Measurements from ENCODE around the gene MAP1LC3A.

Gene MAP1LC3A

GRCh38 chr20:34529742-34530141, 28.8 kb upstream of the MAP1LC3A start:
- no peak for ATAC-seq
- TF ChIP-seq RARB (CRISPR knock-in tag; IDR thresholded peaks at IDR 0.05) (no peak), POU6F1 (CRISPR knock-in tag; IDR thresholded peaks at IDR 0.05; ENCODE audit: borderline replicate concordance, low read depth) (no peak), ZNF565 (CRISPR knock-in tag; conservative IDR thresholded peaks at IDR 0.05; ENCODE audit: low read depth) (no peak), OSR1 (CRISPR knock-in tag; IDR thresholded peaks at IDR 0.05) (no peak), ZC3H10 (CRISPR knock-in tag; IDR thresholded peaks at IDR 0.05) (no peak), ZNF70 (CRISPR knock-in tag; IDR thresholded peaks at IDR 0.05) (no peak)

GRCh38 chr20:34530342-34530741, 28.2 kb upstream of the MAP1LC3A start:
- TF ChIP-seq ZC3H10 (CRISPR knock-in tag; IDR thresholded peaks at IDR 0.05) (no peak), ESRRG (CRISPR knock-in tag; IDR thresholded peaks at IDR 0.05) (no peak), TSHZ2 (CRISPR knock-in tag; IDR thresholded peaks at IDR 0.05) (no peak), CSRNP3 (CRISPR knock-in tag; IDR thresholded peaks at IDR 0.05) (no peak), ARNTL (CRISPR knock-in tag; IDR thresholded peaks at IDR 0.05; ENCODE audit: borderline replicate concordance, low read depth) (no peak), RARB (CRISPR knock-in tag; IDR thresholded peaks at IDR 0.05) (no peak), ZFP3 (CRISPR knock-in tag; IDR thresholded peaks at IDR 0.05) (no peak), GLIS3 (CRISPR knock-in tag; IDR thresholded peaks at IDR 0.05) (no peak), ZFP30 (CRISPR knock-in tag; IDR thresholded peaks at IDR 0.05) (no peak), POU6F1 (CRISPR knock-in tag; IDR thresholded peaks at IDR 0.05; ENCODE audit: borderline replicate concordance, low read depth) (no peak)
- ATAC-seq, result no peak

- no peak for ATAC-seq
- TF ChIP-seq POU6F1 (CRISPR knock-in tag; IDR thresholded peaks at IDR 0.05; ENCODE audit: borderline replicate concordance, low read depth), result no peak
- no peak for TF ChIP-seq SNAI2 (CRISPR knock-in tag; IDR thresholded peaks at IDR 0.05)
- no peak for TF ChIP-seq BACH2 (CRISPR knock-in tag; IDR thresholded peaks at IDR 0.05; ENCODE audit: borderline replicate concordance)
- TF ChIP-seq CREB5 (CRISPR knock-in tag; IDR thresholded peaks at IDR 0.05; ENCODE audit: low read depth), result no peak
- no peak for TF ChIP-seq RARB (CRISPR knock-in tag; IDR thresholded peaks at IDR 0.05)
- TF ChIP-seq ZNF8 (CRISPR knock-in tag; IDR thresholded peaks at IDR 0.05), result no peak
- no peak for TF ChIP-seq CSRNP3 (CRISPR knock-in tag; IDR thresholded peaks at IDR 0.05)
- no peak for TF ChIP-seq TOX (CRISPR knock-in tag; IDR thresholded peaks at IDR 0.05; ENCODE audit: borderline replicate concordance)
- TF ChIP-seq ESRRG (CRISPR knock-in tag; IDR thresholded peaks at IDR 0.05), result no peak
- TF ChIP-seq PPARA (CRISPR knock-in tag; IDR thresholded peaks at IDR 0.05; ENCODE audit: borderline replicate concordance), result no peak
- no peak for TF ChIP-seq ZFP30 (CRISPR knock-in tag; IDR thresholded peaks at IDR 0.05)
- TF ChIP-seq PATZ1 (CRISPR knock-in tag; IDR thresholded peaks at IDR 0.05; ENCODE audit: borderline replicate concordance), result no peak
- TF ChIP-seq ARNTL (CRISPR knock-in tag; IDR thresholded peaks at IDR 0.05; ENCODE audit: borderline replicate concordance, low read depth), result no peak
- TF ChIP-seq CSDC2 (CRISPR knock-in tag; IDR thresholded peaks at IDR 0.05), result no peak
Observed at GRCh38 chr20:34531608-34532265, 26.8 kb upstream of the MAP1LC3A start.
